GM18858 (cell line): ENCODE measurements around the gene NOVA2.

Experiments used
- ATAC-seq: cut with Tn5 transposase; IDR thresholded peaks from one replicate; pipeline ENCODE4 v1.9.1; 2021; ENCODE audit not compliant: unreplicated experiment

The NOVA2 gene

GRCh38 chr19:46000491-46001246 is 27.0 kb upstream of the NOVA2 start:
- no peak for ATAC-seq

GRCh38 chr19:45999653-46000121 is 26.0 kb upstream of the NOVA2 start:
- no peak for ATAC-seq

GRCh38 chr19:45998834-45999233 is 25.2 kb upstream of the NOVA2 start:
- ATAC-seq = no peak

- ATAC-seq = no peak
Measured at GRCh38 chr19:45996933-45997332, 23.3 kb upstream of the NOVA2 start.

- ATAC-seq = no peak
Measured at GRCh38 chr19:45995715-45996385, 22.2 kb upstream of the NOVA2 start.

- peak; percentile 91 for ATAC-seq
Measured at GRCh38 chr19:45994998-45995714, 21.5 kb upstream of the NOVA2 start, which contains the start of gene CCDC61. CCDC61 (plus strand) TSS chr19:45995467; CDS start chr19:46003019, 7,552 bp downstream.

- no peak for ATAC-seq
Measured at GRCh38 chr19:45994456-45994997, 20.9 kb upstream of the NOVA2 start.

GRCh38 chr19:45990113-45990728 is 16.6 kb upstream of the NOVA2 start:
- no peak for ATAC-seq

- no peak for ATAC-seq
Measured at GRCh38 chr19:45985321-45985720, 11.7 kb upstream of the NOVA2 start.

GRCh38 chr19:45981350-45981749 is 7.7 kb upstream of the NOVA2 start:
- ATAC-seq = no peak

- no peak for ATAC-seq
Measured at GRCh38 chr19:45978156-45978555, 4.5 kb upstream of the NOVA2 start.

- ATAC-seq = no peak
Measured at GRCh38 chr19:45976178-45976577, 2.5 kb upstream of the NOVA2 start.

GRCh38 chr19:45975306-45976070 is 1.8 kb upstream of the NOVA2 start:
- ATAC-seq = no peak

GRCh38 chr19:45972947-45973540 is 621 bp downstream of the NOVA2 start:
- no peak for ATAC-seq

GRCh38 chr19:45972081-45972946 is 1.4 kb downstream of the NOVA2 start:
- ATAC-seq = no peak

GRCh38 chr19:45971260-45971902 is 2.3 kb downstream of the NOVA2 start:
- no peak for ATAC-seq

- ATAC-seq = no peak
Measured at GRCh38 chr19:45969676-45970075, 4.0 kb downstream of the NOVA2 start.

- ATAC-seq = no peak
Measured at GRCh38 chr19:45968626-45969025, 5.0 kb downstream of the NOVA2 start.
